HepG2 (cell line): Measurements from ENCODE around the gene CXCR5. TPM values are rescaled to one million over a fixed set of nuclear protein-coding genes. Genes with fewer than 3 reads are reported as not detected.

ENCODE experiments used
- GRHL1 ChIP-seq: sonication (generic); formaldehyde crosslinking; conservative IDR thresholded peaks from 2 replicates; pipeline ENCODE4 v1.8.0; 2022; ENCODE audit warnings: missing genetic modification reagents
- KLF9 ChIP-seq: IDR thresholded peaks from 2 replicates; pipeline ENCODE4 v1.6.1; 2016; ENCODE audit warnings: low read depth
- NR2F1 ChIP-seq, 2 experiments: fragments of 450-650 bp in 1 of 2; formaldehyde crosslinking in 1 of 2; IDR thresholded peaks; 2 replicates each; pipeline versions ENCODE4 v1.5.0 to v1.6.1; 2016 to 2020; ENCODE audit warnings: mild to moderate bottlenecking in 1 of 2, missing compliant biosample characterization in 1 of 2, missing genetic modification reagents in 1 of 2, moderate library complexity in 1 of 2
- THYN1 ChIP-seq: sonication (generic); formaldehyde crosslinking; IDR thresholded peaks from 2 replicates; pipeline ENCODE4 v1.8.1; 2023; ENCODE audit warnings: low read depth, mild to moderate bottlenecking, moderate library complexity, missing genetic modification reagents, borderline replicate concordance
- YEATS2 ChIP-seq: sonication (generic); formaldehyde crosslinking; IDR thresholded peaks from 2 replicates; pipeline ENCODE4 v1.4.0; 2020; ENCODE audit warnings: missing genetic modification reagents, borderline replicate concordance
- ZIK1 ChIP-seq: sonication (generic); formaldehyde crosslinking; IDR thresholded peaks from 2 replicates; pipeline ENCODE4 v1.5.0; 2020; ENCODE audit warnings: mild to moderate bottlenecking, low read depth, missing genetic modification reagents, borderline replicate concordance
- ZNF879 ChIP-seq: sonication (generic); formaldehyde crosslinking; IDR thresholded peaks from 2 replicates; pipeline ENCODE4 v1.8.1; 2023; ENCODE audit warnings: missing genetic modification reagents
- ZNF883 ChIP-seq: sonication (generic); formaldehyde crosslinking; IDR thresholded peaks from 2 replicates; pipeline ENCODE4 v1.5.1; 2020; ENCODE audit warnings: mild to moderate bottlenecking, missing genetic modification reagents; ENCODE audit errors: not compliant biosample characterization
- ZSCAN20 ChIP-seq: sonication (generic); formaldehyde crosslinking; IDR thresholded peaks from 2 replicates; pipeline ENCODE4 v1.4.0; 2020; ENCODE audit warnings: missing genetic modification reagents, mild to moderate bottlenecking, borderline replicate concordance
- polyA plus RNA-seq, 8 experiments: library from polyadenylated mRNA; depleted of rRNA in 3 of 8; stranded (reverse) in 7 of 8; unstranded in 1 of 8; fragments of >200 nt; fragmentation: Illumina TruSeq in 4 of 8; extraction: Trizol in 4 of 8; gene quantifications; 2 replicates each; pipeline versions ENCODE4 v1.2.1 to v1.2.3, GENCODE V29; 2011 to 2016; ENCODE audit warnings: low read depth in 4 of 8, missing spikeins in 1 of 8, mixed read lengths in 1 of 8; ENCODE audit not compliant: insufficient read depth in 1 of 8
- total RNA-seq, 5 experiments: library from RNA; depleted of rRNA; stranded (reverse); fragments of >200 nt; fragmentation: Illumina TruSeq; extraction: Trizol; gene quantifications; 2 replicates each; pipeline ENCODE4 v1.2.3, GENCODE V29; 2016; ENCODE audit warnings: low read depth in 1 of 5
- TF ChIP-seq, protein P1 (sequence below): IDR thresholded peaks from 2 replicates; pipeline ENCODE4 v1.6.1; 2016; ENCODE audit warnings: missing compliant biosample characterization, missing genetic modification reagents, borderline replicate concordance
- TF ChIP-seq, protein P2 (sequence below): sonication (generic); formaldehyde crosslinking; IDR thresholded peaks from 2 replicates; pipeline ENCODE4 v1.8.1; 2023; ENCODE audit warnings: mild to moderate bottlenecking, missing genetic modification reagents
- TF ChIP-seq, protein P3 (sequence below): sonication (generic); formaldehyde crosslinking; IDR thresholded peaks from 2 replicates; pipeline ENCODE4 v1.9.0; 2021; ENCODE audit warnings: missing genetic modification reagents, mild to moderate bottlenecking, borderline replicate concordance
- TF ChIP-seq, protein P4 (sequence below): fragments of 450-650 bp; IDR thresholded peaks from 2 replicates; pipeline ENCODE4 v1.6.1; 2016
- TF ChIP-seq, protein P5 (sequence below): sonication (generic); formaldehyde crosslinking; IDR thresholded peaks from 2 replicates; pipeline ENCODE4 v1.8.1; 2023; ENCODE audit warnings: missing genetic modification reagents, mild to moderate bottlenecking, borderline replicate concordance

Gene CXCR5
- total and polyA plus RNA-seq, 2 of the 13 experiments (the other 11 are each of a cell fraction or from before 2014, with no cell fraction given): not detected

DNA sequence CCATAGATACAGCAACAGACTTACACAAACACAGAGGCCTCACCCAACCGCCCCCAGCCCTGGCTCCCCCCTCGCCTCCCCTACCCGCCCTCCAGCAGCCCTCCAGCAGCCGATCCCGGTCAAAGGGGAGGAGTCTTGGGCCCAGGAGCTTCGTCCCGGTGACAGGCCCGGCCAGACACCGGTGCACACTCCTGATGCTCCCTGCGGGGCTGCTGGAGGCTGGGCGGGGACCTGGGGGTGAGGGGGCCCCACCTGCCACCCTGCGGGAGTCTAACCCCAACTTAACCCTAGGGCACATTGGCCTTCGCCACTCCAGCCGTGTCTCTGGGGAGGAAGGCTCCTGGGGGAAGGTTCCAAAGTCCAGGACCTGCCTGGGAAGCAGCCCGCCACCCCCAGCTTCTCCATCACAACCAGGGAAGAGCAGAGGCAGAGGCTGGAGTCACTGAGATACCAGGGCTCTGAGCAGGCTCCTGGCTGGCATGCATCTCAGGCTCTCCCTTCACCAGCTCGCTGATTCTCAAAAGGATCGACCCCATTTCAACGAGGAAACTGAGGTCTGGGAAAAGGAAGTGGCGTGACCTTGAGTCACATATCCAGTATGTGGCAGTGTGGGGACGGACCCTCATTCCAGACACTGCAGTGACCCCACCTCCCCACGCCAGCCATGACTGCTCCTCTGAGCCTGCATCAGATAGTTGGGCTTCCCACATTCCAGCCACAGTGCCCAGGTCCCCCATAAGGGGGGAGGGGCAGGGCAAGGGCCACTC, 27.6 kb downstream of the CXCR5 start (continued):
- TF ChIP-seq, protein P1, sequence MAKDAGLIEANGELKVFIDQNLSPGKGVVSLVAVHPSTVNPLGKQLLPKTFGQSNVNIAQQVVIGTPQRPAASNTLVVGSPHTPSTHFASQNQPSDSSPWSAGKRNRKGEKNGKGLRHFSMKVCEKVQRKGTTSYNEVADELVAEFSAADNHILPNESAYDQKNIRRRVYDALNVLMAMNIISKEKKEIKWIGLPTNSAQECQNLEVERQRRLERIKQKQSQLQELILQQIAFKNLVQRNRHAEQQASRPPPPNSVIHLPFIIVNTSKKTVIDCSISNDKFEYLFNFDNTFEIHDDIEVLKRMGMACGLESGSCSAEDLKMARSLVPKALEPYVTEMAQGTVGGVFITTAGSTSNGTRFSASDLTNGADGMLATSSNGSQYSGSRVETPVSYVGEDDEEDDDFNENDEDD: no peak
- no peak for TF ChIP-seq KLF9 (CRISPR knock-in tag)
- TF ChIP-seq, protein P2, sequence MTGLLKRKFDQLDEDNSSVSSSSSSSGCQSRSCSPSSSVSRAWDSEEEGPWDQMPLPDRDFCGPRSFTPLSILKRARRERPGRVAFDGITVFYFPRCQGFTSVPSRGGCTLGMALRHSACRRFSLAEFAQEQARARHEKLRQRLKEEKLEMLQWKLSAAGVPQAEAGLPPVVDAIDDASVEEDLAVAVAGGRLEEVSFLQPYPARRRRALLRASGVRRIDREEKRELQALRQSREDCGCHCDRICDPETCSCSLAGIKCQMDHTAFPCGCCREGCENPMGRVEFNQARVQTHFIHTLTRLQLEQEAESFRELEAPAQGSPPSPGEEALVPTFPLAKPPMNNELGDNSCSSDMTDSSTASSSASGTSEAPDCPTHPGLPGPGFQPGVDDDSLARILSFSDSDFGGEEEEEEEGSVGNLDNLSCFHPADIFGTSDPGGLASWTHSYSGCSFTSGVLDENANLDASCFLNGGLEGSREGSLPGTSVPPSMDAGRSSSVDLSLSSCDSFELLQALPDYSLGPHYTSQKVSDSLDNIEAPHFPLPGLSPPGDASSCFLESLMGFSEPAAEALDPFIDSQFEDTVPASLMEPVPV (CRISPR knock-in tag): no peak
- no peak for TF ChIP-seq ZIK1
- TF ChIP-seq NR2F1 (CRISPR knock-in tag; IDR thresholded peaks at IDR 0.05): 0 out of 4 replicates have a peak, but pooled peaks of 1 of the 2 experiments have one; percentile 17
- TF ChIP-seq THYN1 (CRISPR knock-in tag): no peak
- no peak for TF ChIP-seq ZNF879
- no peak for TF ChIP-seq YEATS2
- TF ChIP-seq ZSCAN20 (CRISPR knock-in tag): no peak
- no peak for TF ChIP-seq GRHL1 (CRISPR knock-in tag)
- TF ChIP-seq, protein P3, sequence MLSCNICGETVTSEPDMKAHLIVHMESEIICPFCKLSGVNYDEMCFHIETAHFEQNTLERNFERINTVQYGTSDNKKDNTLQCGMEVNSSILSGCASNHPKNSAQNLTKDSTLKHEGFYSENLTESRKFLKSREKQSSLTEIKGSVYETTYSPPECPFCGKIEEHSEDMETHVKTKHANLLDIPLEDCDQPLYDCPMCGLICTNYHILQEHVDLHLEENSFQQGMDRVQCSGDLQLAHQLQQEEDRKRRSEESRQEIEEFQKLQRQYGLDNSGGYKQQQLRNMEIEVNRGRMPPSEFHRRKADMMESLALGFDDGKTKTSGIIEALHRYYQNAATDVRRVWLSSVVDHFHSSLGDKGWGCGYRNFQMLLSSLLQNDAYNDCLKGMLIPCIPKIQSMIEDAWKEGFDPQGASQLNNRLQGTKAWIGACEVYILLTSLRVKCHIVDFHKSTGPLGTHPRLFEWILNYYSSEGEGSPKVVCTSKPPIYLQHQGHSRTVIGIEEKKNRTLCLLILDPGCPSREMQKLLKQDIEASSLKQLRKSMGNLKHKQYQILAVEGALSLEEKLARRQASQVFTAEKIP (CRISPR knock-in tag): no peak
- TF ChIP-seq ZNF883 (CRISPR knock-in tag): no peak
- TF ChIP-seq, protein P4, sequence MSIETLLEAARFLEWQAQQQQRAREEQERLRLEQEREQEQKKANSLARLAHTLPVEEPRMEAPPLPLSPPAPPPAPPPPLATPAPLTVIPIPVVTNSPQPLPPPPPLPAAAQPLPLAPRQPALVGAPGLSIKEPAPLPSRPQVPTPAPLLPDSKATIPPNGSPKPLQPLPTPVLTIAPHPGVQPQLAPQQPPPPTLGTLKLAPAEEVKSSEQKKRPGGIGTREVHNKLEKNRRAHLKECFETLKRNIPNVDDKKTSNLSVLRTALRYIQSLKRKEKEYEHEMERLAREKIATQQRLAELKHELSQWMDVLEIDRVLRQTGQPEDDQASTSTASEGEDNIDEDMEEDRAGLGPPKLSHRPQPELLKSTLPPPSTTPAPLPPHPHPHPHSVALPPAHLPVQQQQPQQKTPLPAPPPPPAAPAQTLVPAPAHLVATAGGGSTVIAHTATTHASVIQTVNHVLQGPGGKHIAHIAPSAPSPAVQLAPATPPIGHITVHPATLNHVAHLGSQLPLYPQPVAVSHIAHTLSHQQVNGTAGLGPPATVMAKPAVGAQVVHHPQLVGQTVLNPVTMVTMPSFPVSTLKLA: no peak
- TF ChIP-seq, protein P5, sequence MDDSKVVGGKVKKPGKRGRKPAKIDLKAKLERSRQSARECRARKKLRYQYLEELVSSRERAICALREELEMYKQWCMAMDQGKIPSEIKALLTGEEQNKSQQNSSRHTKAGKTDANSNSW (CRISPR knock-in tag): no peak
